ENCODE results near the gene TAS2R41.

GRCh38 chr7:143455491-143455890 lies 22.2 kb upstream of the TAS2R41 start:
- TF ChIP-seq EZH2 (IDR thresholded peaks at IDR 0.05; ENCODE audit: low read length) = no peak
- TF ChIP-seq CTCF (optimal IDR thresholded peaks at IDR 0.05 in 1 of 3, IDR thresholded peaks at IDR 0.05 in 1 of 3, conservative IDR thresholded peaks at IDR 0.05 in 1 of 3; ENCODE audit: extremely low read depth in 1 of 3, insufficient read depth in 2 of 3, low read length in 3 of 3) = no peak
